Body of pancreas (tissue), 4 donors: Measurements from ENCODE around the gene JAML. TPM values are rescaled to one million over a fixed set of nuclear protein-coding genes. Genes with fewer than 3 reads are reported as not detected.

Experiments used
- ATAC-seq: fragments of 150-250 bp; one replicate; pipeline ENCODE4 v1.9.1; 2016
- DNase-seq, 4 donors: peaks; one replicate each; pipeline ENCODE4 v3.0.0-alpha.2; 2019
- H3K27ac ChIP-seq, 4 donors: fragments of 200-600 bp; sonication (generic); 1 replicate in 3 of 4; 2 replicates in 1 of 4; pipeline versions ENCODE4 v1.5.1 to v1.6.1; 2016 to 2019; ENCODE audit warnings: mild to moderate bottlenecking in 1 of 4, mixed read lengths in 1 of 4, moderate library complexity in 1 of 4
- H3K27me3 ChIP-seq, 2 donors: fragments of 200-600 bp; sonication (generic); one replicate each; pipeline ENCODE4 v1.6.0; 2016; ENCODE audit warnings: mild to moderate bottlenecking in 1 of 2
- H3K36me3 ChIP-seq, 2 donors: fragments of 200-600 bp; sonication (generic); replicated peaks in 1 of 2; 2 replicates each; pipeline ENCODE4 v1.5.1; 2016; ENCODE audit warnings: low read depth in 2 of 2; ENCODE audit not compliant: insufficient read depth in 1 of 2
- H3K4me1 ChIP-seq: fragments of 200-600 bp; sonication (generic); one replicate; pipeline ENCODE4 v1.6.0; 2016
- H3K4me3 ChIP-seq, 2 donors: fragments of 200-600 bp; sonication (generic); 1 replicate in 1 of 2; 2 replicates in 1 of 2; pipeline ENCODE4 v1.5.1; 2016 to 2019
- H3K9me3 ChIP-seq, 3 donors: fragments of 200-600 bp; sonication (generic); 1 replicate in 2 of 3; 2 replicates in 1 of 3; pipeline ENCODE4 v1.5.1; 2016
- CTCF ChIP-seq, 7 experiments: fragments of 450-650 bp in 4 of 7; fragments of 200-600 bp in 3 of 7; sonication (generic) in 3 of 7; IDR thresholded peaks; one replicate each; pipeline ENCODE4 v1.5.1; 2016 to 2019; ENCODE audit warnings: antibody characterized with exemption in 7 of 7
- POLR2A ChIP-seq, 3 donors: fragments of 450-650 bp; IDR thresholded peaks; one replicate each; pipeline ENCODE4 v1.6.1; 2016; ENCODE audit warnings: antibody characterized with exemption in 3 of 3, mild to moderate bottlenecking in 2 of 3
- WGBS, 2 donors: methylation state at CpG; one replicate each; pipeline ENCODE4 v1.1.5; 2017; 5-methylcytosine and 5-hydroxymethylcytosine counted together
- intact Hi-C: fragments of 100-400 bp; cut with DNase I; formaldehyde crosslinking; loops from one replicate; pipeline ENCODE4 v1.15.1; 2023
- total RNA-seq, 2 donors: library from RNA; depleted of rRNA; stranded (reverse); fragments of >200 nt; gene quantifications; one replicate each; pipeline ENCODE4 v1.1.0, GENCODE V29; 2016

Gene JAML
- total RNA-seq, 2 donors from 2014 or later, result 0.99 to 4.9 TPM

GRCh38 chr11:118167906-118168305 lies 56.9 kb downstream of the JAML start:
- Histone ChIP-seq H3K36me3 (no peaks in the 10 kb centered on the region), H3K9me3 (no peaks in the 10 kb centered on the region), H3K27me3 (no peaks in the 10 kb centered on the region), H3K4me1 (peaks cover 7% of the 10 kb centered on the region), H3K27ac (no peak overlapping the region), H3K4me3 (no peak overlapping the region)
- intact Hi-C loops, result no loop called here
- ATAC-seq (no peak), DNase-seq (no peak)
- WGBS, 2 donors, result 76 to 77% methylated on average over 11 to 12 of the region's 12 CpGs
- TF ChIP-seq CTCF (IDR thresholded peaks at IDR 0.05) (no peak), POLR2A (IDR thresholded peaks at IDR 0.05) (no peak)

GRCh38 chr11:118167253-118167652 lies 57.6 kb downstream of the JAML start:
- intact Hi-C loops, result no loop called here
- Histone ChIP-seq H3K27me3 (no peaks in the 10 kb centered on the region), H3K36me3 (no peaks in the 10 kb centered on the region), H3K4me1 (peaks cover 7% of the 10 kb centered on the region), H3K27ac (no peak overlapping the region), H3K9me3 (no peaks in the 10 kb centered on the region), H3K4me3 (no peak overlapping the region)
- DNase-seq (no peak), ATAC-seq (no peak)
- TF ChIP-seq POLR2A (IDR thresholded peaks at IDR 0.05) (no peak), CTCF (IDR thresholded peaks at IDR 0.05) (no peak)
- WGBS, 2 donors, result 64 to 75% methylated on average over 2 of the region's 2 CpGs

GRCh38 chr11:118166641-118167040 lies 58.2 kb downstream of the JAML start:
- no peaks in the 10 kb centered on the region for H3K9me3 ChIP-seq
- 79 to 81% methylated on average over 17 of the region's 17 CpGs for WGBS, 2 donors
- no peaks in the 10 kb centered on the region for H3K36me3 ChIP-seq
- H3K27me3 ChIP-seq, result no peaks in the 10 kb centered on the region
- H3K27ac ChIP-seq, result no peak overlapping the region
- H3K4me1 ChIP-seq, result peaks cover 4% of the 10 kb centered on the region
- H3K4me3 ChIP-seq, result no peak overlapping the region
- ATAC-seq (no peak), DNase-seq (no peak)
- intact Hi-C loops, result no loop called here
- TF ChIP-seq POLR2A (IDR thresholded peaks at IDR 0.05) (no peak), CTCF (IDR thresholded peaks at IDR 0.05) (no peak)

GRCh38 chr11:118164885-118165284 lies 59.9 kb downstream of the JAML start:
- WGBS, 2 donors, result 57 to 67% methylated on average over 2 of the region's 2 CpGs
- DNase-seq (no peak), ATAC-seq (no peak)
- H3K4me1 ChIP-seq, result no peaks in the 10 kb centered on the region
- no peaks in the 10 kb centered on the region for H3K27me3 ChIP-seq
- H3K36me3 ChIP-seq, result no peaks in the 10 kb centered on the region
- no peak overlapping the region for H3K27ac ChIP-seq
- no peaks in the 10 kb centered on the region for H3K9me3 ChIP-seq
- intact Hi-C loops, result no loop called here
- H3K4me3 ChIP-seq, result no peak overlapping the region
- TF ChIP-seq POLR2A (IDR thresholded peaks at IDR 0.05) (no peak), CTCF (IDR thresholded peaks at IDR 0.05) (no peak)

- Histone ChIP-seq H3K27ac (no peak overlapping the region), H3K4me1 (no peaks in the 10 kb centered on the region), H3K4me3 (no peak overlapping the region), H3K36me3 (no peaks in the 10 kb centered on the region), H3K27me3 (no peaks in the 10 kb centered on the region), H3K9me3 (no peaks in the 10 kb centered on the region)
- TF ChIP-seq POLR2A (IDR thresholded peaks at IDR 0.05) (no peak), CTCF (IDR thresholded peaks at IDR 0.05) (no peak)
- WGBS, 2 donors, result 60 to 77% methylated on average over 5 of the region's 5 CpGs
- no peak for DNase-seq
- intact Hi-C loops, result no loop called here
- ATAC-seq, result no peak
These were observed 61.3 kb downstream of the JAML start for GRCh38 chr11:118163494-118163893.
